Measurements from ENCODE around the gene KPTN.

DNA sequence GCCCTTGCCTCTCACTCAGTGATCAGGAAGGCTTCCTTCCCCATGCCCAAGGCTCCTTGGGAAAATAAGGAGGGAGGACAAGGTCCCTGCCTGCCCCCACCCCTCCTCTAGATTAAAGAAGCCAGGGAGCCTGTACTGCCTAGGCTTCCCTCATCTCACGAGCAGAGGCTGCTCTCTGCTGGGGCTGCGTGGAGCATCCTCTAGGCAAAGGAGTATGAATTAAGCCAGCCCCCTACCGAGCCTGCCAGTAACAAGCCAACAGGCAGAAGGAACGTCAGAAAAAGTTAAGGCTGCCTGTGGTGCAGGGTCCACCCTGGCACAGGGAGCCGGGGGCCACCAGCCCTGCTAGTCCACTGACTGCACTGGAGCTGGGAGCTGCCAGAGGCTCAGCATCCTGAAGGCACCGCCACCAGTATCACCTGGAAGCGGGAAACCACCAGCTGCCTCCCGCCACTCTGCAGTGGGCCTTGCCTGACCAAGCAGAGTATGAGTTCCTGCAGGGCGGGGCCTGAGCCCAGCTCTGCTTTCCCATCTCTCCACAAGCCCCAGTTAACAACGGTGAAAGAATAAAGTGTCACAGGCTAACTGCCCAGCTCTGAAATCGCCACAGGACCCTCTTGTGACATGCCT is 24.0 kb upstream of the KPTN start:
- TF ChIP-seq, protein P1, sequence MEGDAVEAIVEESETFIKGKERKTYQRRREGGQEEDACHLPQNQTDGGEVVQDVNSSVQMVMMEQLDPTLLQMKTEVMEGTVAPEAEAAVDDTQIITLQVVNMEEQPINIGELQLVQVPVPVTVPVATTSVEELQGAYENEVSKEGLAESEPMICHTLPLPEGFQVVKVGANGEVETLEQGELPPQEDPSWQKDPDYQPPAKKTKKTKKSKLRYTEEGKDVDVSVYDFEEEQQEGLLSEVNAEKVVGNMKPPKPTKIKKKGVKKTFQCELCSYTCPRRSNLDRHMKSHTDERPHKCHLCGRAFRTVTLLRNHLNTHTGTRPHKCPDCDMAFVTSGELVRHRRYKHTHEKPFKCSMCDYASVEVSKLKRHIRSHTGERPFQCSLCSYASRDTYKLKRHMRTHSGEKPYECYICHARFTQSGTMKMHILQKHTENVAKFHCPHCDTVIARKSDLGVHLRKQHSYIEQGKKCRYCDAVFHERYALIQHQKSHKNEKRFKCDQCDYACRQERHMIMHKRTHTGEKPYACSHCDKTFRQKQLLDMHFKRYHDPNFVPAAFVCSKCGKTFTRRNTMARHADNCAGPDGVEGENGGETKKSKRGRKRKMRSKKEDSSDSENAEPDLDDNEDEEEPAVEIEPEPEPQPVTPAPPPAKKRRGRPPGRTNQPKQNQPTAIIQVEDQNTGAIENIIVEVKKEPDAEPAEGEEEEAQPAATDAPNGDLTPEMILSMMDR (IDR thresholded peaks at IDR 0.05): no peak
- no peak for TF ChIP-seq EZH2 (IDR thresholded peaks at IDR 0.05; ENCODE audit: borderline replicate concordance, insufficient read depth, low read depth, low read length, poor library complexity, severe bottlenecking)
